HG03097 (cell line): ENCODE results near the gene SORCS2.

Experiments
- ATAC-seq: cut with Tn5 transposase; IDR thresholded peaks from one replicate; pipeline ENCODE4 v1.9.1; 2021; ENCODE audit not compliant: unreplicated experiment, low FRiP score

SORCS2 gene

GRCh38 chr4:7477695-7478094 lies 285.4 kb downstream of the SORCS2 start:
- ATAC-seq, result no peak

- no peak for ATAC-seq
Measured at GRCh38 chr4:7478665-7479064, 286.3 kb downstream of the SORCS2 start.

- ATAC-seq, result no peak
Measured at GRCh38 chr4:7480423-7480822, 288.1 kb downstream of the SORCS2 start.

GRCh38 chr4:7481227-7481626 lies 288.9 kb downstream of the SORCS2 start:
- no peak for ATAC-seq

GRCh38 chr4:7485096-7485495 lies 292.8 kb downstream of the SORCS2 start:
- ATAC-seq, result no peak

- ATAC-seq, result no peak
Measured at GRCh38 chr4:7486101-7486500, 293.8 kb downstream of the SORCS2 start.

GRCh38 chr4:7487502-7487901 lies 295.2 kb downstream of the SORCS2 start:
- ATAC-seq, result no peak

- ATAC-seq, result no peak
Measured at GRCh38 chr4:7487998-7488671, 295.8 kb downstream of the SORCS2 start.

- ATAC-seq, result no peak
Measured at GRCh38 chr4:7491915-7492314, 299.6 kb downstream of the SORCS2 start.

- ATAC-seq, result no peak
Measured at GRCh38 chr4:7498446-7499200, 306.3 kb downstream of the SORCS2 start.

GRCh38 chr4:7499661-7500060 lies 307.3 kb downstream of the SORCS2 start:
- no peak for ATAC-seq

- no peak for ATAC-seq
Measured at GRCh38 chr4:7500404-7500803, 308.1 kb downstream of the SORCS2 start.

GRCh38 chr4:7501314-7501713 lies 309.0 kb downstream of the SORCS2 start:
- no peak for ATAC-seq

GRCh38 chr4:7501873-7502272 lies 309.5 kb downstream of the SORCS2 start:
- ATAC-seq, result no peak

GRCh38 chr4:7503559-7504249 lies 311.4 kb downstream of the SORCS2 start:
- ATAC-seq, result no peak

GRCh38 chr4:7505116-7505900 lies 313.0 kb downstream of the SORCS2 start:
- no peak for ATAC-seq

- no peak for ATAC-seq
Measured at GRCh38 chr4:7506119-7506518, 313.8 kb downstream of the SORCS2 start.

GRCh38 chr4:7506572-7506971 lies 314.2 kb downstream of the SORCS2 start:
- no peak for ATAC-seq

- no peak for ATAC-seq
Measured at GRCh38 chr4:7507381-7507780, 315.0 kb downstream of the SORCS2 start.

- no peak for ATAC-seq
Measured at GRCh38 chr4:7510066-7510465, 317.7 kb downstream of the SORCS2 start.

GRCh38 chr4:7510538-7510937 lies 318.2 kb downstream of the SORCS2 start:
- ATAC-seq, result no peak
